K562 (cell line): ENCODE results near the gene ACADM. TPM values are rescaled to one million over a fixed set of nuclear protein-coding genes. Genes with fewer than 3 reads are reported as not detected.

ENCODE experiments used
- CEBPG ChIP-seq, 3 experiments: fragments of 200-800 bp in 1 of 3; sonication (Bioruptor generic) in 1 of 3; sonication (generic) in 1 of 3; formaldehyde crosslinking in 1 of 3; IDR thresholded peaks in 2 of 3; conservative IDR thresholded peaks in 1 of 3; 2 replicates each; pipeline versions ENCODE4 v1.6.1 to v1.8.0; 2016 to 2022; ENCODE audit warnings: missing compliant biosample characterization in 2 of 3, missing genetic modification characterization in 2 of 3, mild to moderate bottlenecking in 1 of 3, missing genetic modification reagents in 1 of 3
- CSDE1 ChIP-seq, 2 experiments: fragments of 450-650 bp; IDR thresholded peaks; 2 replicates each; pipeline ENCODE4 v1.6.1; 2016; ENCODE audit warnings: mild to moderate bottlenecking in 1 of 2
- CUX1 ChIP-seq: fragments of 200-800 bp; sonication (Bioruptor generic); IDR thresholded peaks from 2 replicates; pipeline ENCODE4 v1.6.1; 2016; ENCODE audit warnings: missing genetic modification characterization, missing compliant biosample characterization
- ETV6 ChIP-seq, 3 experiments: fragments of 150-350 bp in 1 of 3; sonication (generic) in 1 of 3; formaldehyde crosslinking in 1 of 3; IDR thresholded peaks; 2 replicates each; pipeline versions ENCODE4 v1.6.1 to v1.8.0; 2014 to 2022; ENCODE audit warnings: borderline replicate concordance in 2 of 3, low read depth in 2 of 3, antibody characterized with exemption in 1 of 3, low read length in 1 of 3, mild to moderate bottlenecking in 1 of 3, missing genetic modification reagents in 1 of 3
- FOXK1 ChIP-seq: sonication (generic); formaldehyde crosslinking; IDR thresholded peaks from 2 replicates; pipeline ENCODE4 v1.8.0; 2022; ENCODE audit warnings: missing genetic modification reagents, mild to moderate bottlenecking, borderline replicate concordance
- IRF9 ChIP-seq: fragments of 450-650 bp; IDR thresholded peaks from 2 replicates; pipeline ENCODE4 v1.6.1; 2016; ENCODE audit warnings: missing biosample characterization, missing genetic modification characterization
- MAZ ChIP-seq, 2 experiments: fragments of 450-650 bp in 1 of 2; sonication (generic) in 1 of 2; formaldehyde crosslinking; IDR thresholded peaks in 1 of 2; conservative IDR thresholded peaks in 1 of 2; 2 replicates each; pipeline versions ENCODE4 v1.4.0 to v1.5.0; 2020; ENCODE audit warnings: mild to moderate bottlenecking in 1 of 2, missing genetic modification reagents in 1 of 2
- MIER1 ChIP-seq: fragments of 450-650 bp; IDR thresholded peaks from 2 replicates; pipeline ENCODE4 v1.6.1; 2016; ENCODE audit warnings: antibody characterized with exemption, mild to moderate bottlenecking, low read depth
- NCOA2 ChIP-seq, 2 experiments: fragments of 450-650 bp; IDR thresholded peaks; 2 replicates each; pipeline ENCODE4 v1.6.1; 2018; ENCODE audit warnings: mild to moderate bottlenecking in 2 of 2, moderate library complexity in 1 of 2; ENCODE audit not compliant: partially characterized antibody in 2 of 2
- PHTF2 ChIP-seq: fragments of 250-450 bp; sonication (Bioruptor Pico); IDR thresholded peaks from 2 replicates; pipeline ENCODE4 v1.5.0; 2021; ENCODE audit warnings: mild to moderate bottlenecking
- PURB ChIP-seq: sonication (generic); formaldehyde crosslinking; IDR thresholded peaks from 2 replicates; pipeline ENCODE4 v1.9.0; 2021; ENCODE audit warnings: low read depth, mild to moderate bottlenecking, missing genetic modification reagents
- SMAD1 ChIP-seq: fragments of 150-350 bp; IDR thresholded peaks from 2 replicates; pipeline ENCODE4 v1.6.1; 2014; ENCODE audit warnings: low read length, low read depth; ENCODE audit not compliant: partially characterized antibody
- SMARCE1 ChIP-seq: fragments of 450-650 bp; IDR thresholded peaks from 2 replicates; pipeline ENCODE4 v1.7.1; 2016; ENCODE audit warnings: mild to moderate bottlenecking
- ZBTB2 ChIP-seq: fragments of 450-650 bp; IDR thresholded peaks from 2 replicates; pipeline ENCODE4 v1.6.1; 2016; ENCODE audit warnings: antibody characterized with exemption
- ZNF277 ChIP-seq: fragments of 250-450 bp; sonication (Bioruptor Pico); IDR thresholded peaks from 2 replicates; pipeline ENCODE4 v1.8.0; 2022; ENCODE audit warnings: inconsistent platforms, mild to moderate bottlenecking, moderate library complexity, borderline replicate concordance
- polyA plus RNA-seq, 8 experiments: library from polyadenylated mRNA; depleted of rRNA in 4 of 8; stranded (reverse) in 5 of 8; unstranded in 3 of 8; fragments of >200 nt; fragmentation: Nextera tagmentation in 2 of 8; fragmentation: Illumina TruSeq in 1 of 8; extraction: Ambion mirVana in 2 of 8; extraction: Trizol in 1 of 8; gene quantifications; 2 replicates each; pipeline versions ENCODE4 v1.2.1 to v1.2.3, GENCODE V29; 2011 to 2014; ENCODE audit warnings: inconsistent platforms in 1 of 8, missing spikeins in 1 of 8
- total RNA-seq, 7 experiments: library from RNA; depleted of rRNA in 6 of 7; stranded (reverse); fragments of >200 nt in 6 of 7; fragmentation: Illumina TruSeq in 2 of 7; extraction: Trizol in 2 of 7; gene quantifications; 2 replicates each; pipeline versions ENCODE4 v1.2.1 to v1.2.3, GENCODE V29; 2011 to 2021; ENCODE audit warnings: low replicate concordance in 1 of 7
- TF ChIP-seq, protein P1 (sequence below): IDR thresholded peaks from 2 replicates; pipeline ENCODE4 v1.6.1; 2016; ENCODE audit warnings: missing genetic modification characterization, missing compliant biosample characterization

ACADM gene
- total and polyA plus RNA-seq, 9 of the 15 experiments (the other 6 are each of a cell fraction or from before 2014, with no cell fraction given): 82.5 to 156 (median 123) TPM

DNA sequence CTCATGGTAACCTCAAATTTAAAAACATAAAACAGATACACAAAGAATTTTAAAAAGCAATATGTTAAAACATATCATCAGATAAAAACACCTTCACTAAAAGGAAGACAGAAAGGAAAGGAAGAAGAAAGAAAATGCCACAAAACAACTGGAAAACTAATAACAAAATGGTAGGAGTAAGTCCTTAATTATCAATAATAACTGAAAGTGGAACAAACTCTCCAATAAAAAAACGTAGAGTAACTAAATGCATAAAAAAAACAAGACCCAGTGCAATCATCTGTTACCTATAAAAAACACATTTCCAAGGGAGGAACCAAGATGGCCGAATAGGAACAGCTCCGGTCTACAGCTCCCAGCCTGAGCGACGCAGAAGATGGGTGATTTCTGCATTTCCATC is 47.1 kb upstream of the ACADM start (continued):
- peak; percentile 60; the same call in 1 of the 2 replicates for TF ChIP-seq MIER1
- TF ChIP-seq, protein P1, sequence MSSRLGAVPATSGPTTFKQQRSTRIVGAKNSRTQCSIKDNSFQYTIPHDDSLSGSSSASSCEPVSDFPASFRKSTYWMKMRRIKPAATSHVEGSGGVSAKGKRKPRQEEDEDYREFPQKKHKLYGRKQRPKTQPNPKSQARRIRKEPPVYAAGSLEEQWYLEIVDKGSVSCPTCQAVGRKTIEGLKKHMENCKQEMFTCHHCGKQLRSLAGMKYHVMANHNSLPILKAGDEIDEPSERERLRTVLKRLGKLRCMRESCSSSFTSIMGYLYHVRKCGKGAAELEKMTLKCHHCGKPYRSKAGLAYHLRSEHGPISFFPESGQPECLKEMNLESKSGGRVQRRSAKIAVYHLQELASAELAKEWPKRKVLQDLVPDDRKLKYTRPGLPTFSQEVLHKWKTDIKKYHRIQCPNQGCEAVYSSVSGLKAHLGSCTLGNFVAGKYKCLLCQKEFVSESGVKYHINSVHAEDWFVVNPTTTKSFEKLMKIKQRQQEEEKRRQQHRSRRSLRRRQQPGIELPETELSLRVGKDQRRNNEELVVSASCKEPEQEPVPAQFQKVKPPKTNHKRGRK (tag): no peak; the same call in 1 of the 2 replicates
- TF ChIP-seq PHTF2 (CRISPR knock-in tag): no peak
- TF ChIP-seq PURB (CRISPR knock-in tag): no peak
- no peak for TF ChIP-seq SMAD1
- TF ChIP-seq IRF9 (tag): no peak
- no peak for TF ChIP-seq ZNF277 (CRISPR knock-in tag)
- no peak for TF ChIP-seq CUX1 (CRISPR knock-in tag)
- TF ChIP-seq ETV6 (IDR thresholded peaks at IDR 0.05; ENCODE audit: borderline replicate concordance in 1 of 2, low read depth in 2 of 2, low read length in 1 of 2): no peak
- TF ChIP-seq ETV6 (CRISPR knock-in tag; IDR thresholded peaks at IDR 0.05; ENCODE audit: borderline replicate concordance): no peak
- peak in 1 of 2 experiments; percentile 61; a peak in 1 of 4 replicates for TF ChIP-seq CSDE1 (IDR thresholded peaks at IDR 0.05)
- no peak for TF ChIP-seq FOXK1 (CRISPR knock-in tag)
- no peak for TF ChIP-seq MAZ (CRISPR knock-in tag; conservative IDR thresholded peaks at IDR 0.05 in 1 of 2, IDR thresholded peaks at IDR 0.05 in 1 of 2)
- 0 out of 2 replicates have a peak, but pooled peaks have one; percentile 36 for TF ChIP-seq ZBTB2
- no peak for TF ChIP-seq SMARCE1
- peak in 1 of 2 experiments; percentile 51 for TF ChIP-seq NCOA2 (IDR thresholded peaks at IDR 0.05; ENCODE audit: partially characterized antibody in 2 of 2)
- TF ChIP-seq CEBPG (CRISPR knock-in tag; IDR thresholded peaks at IDR 0.05): no peak
- TF ChIP-seq CEBPG (tag; conservative IDR thresholded peaks at IDR 0.05 in 1 of 2, IDR thresholded peaks at IDR 0.05 in 1 of 2): no peak
